ENCODE results near the gene F8. TPM values are rescaled to one million over a fixed set of nuclear protein-coding genes. Genes with fewer than 3 reads are reported as not detected.
A peak's percentile ranks its signal among the peaks of the same experiment; 100 is the strongest.

The F8 gene
- total RNA-seq, 4 donors from 2014 or later, result 12.5 to 26.5 (median 19.1) TPM

GRCh38 chrX:155027509-155028066 is 5.1 kb upstream of the F8 start:
- 0 to 41% methylated on average over 13 to 14 of the region's 14 CpGs for WGBS, 2 donors (ENCODE audit: low coverage in 1 of 2)
- H3K4me1 ChIP-seq, result peaks cover 0 to 24% (median 0%) of the 10 kb centered on the region in 3 donors
- TF ChIP-seq EP300 (IDR thresholded peaks at IDR 0.05), result no peak
- TF ChIP-seq POLR2AphosphoS5 (IDR thresholded peaks at IDR 0.05), result peak; percentile 90

DNA sequence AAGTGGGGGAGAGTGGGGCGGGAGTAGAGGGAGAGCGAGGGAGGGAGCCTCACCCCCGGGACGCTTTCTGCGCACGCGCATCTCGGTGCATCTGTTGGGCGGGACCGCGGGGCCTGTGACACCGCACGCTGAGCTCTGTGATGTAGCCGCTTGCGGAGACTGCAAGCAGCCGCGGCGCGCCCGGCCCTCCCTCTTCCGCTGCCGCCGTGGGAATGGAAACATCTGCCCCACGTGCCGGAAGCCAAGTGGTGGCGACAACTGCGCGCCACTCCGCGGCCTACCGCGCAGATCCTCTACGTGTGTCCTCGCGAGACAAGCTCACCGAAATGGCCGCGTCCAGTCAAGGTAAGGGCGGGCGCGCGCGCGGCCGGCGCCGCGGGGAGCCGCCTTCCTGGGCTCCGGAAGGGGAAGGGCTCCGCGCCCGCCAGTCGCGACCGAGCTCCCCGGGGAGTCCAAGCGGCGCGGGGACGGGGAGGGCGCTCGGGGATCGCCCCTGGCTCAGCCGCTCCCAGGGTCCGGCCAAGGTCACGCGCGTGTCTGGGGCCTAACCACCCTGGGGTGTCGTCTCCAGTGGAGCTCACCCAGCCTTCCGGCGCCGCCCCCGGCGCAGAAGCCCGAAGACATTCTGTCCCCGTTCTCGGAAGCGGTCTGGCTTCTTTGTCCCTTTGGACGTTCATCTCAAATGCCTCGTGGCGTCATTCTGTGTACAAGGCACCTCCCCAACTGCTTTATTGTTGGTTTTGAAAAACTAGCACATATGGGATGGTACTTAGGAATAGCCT is 4.4 kb upstream of the F8 start, which contains the start of gene FUNDC2:
TSS of gene FUNDC2 (plus strand) at position 118 of the 782 bp plus-strand sequence. CDS start at position 213, 95 bp downstream.
- peak; percentile 43 for TF ChIP-seq EP300 (IDR thresholded peaks at IDR 0.05)
- peak; percentile 59 for TF ChIP-seq POLR2AphosphoS5 (IDR thresholded peaks at IDR 0.05)
- TF ChIP-seq, protein P1, sequence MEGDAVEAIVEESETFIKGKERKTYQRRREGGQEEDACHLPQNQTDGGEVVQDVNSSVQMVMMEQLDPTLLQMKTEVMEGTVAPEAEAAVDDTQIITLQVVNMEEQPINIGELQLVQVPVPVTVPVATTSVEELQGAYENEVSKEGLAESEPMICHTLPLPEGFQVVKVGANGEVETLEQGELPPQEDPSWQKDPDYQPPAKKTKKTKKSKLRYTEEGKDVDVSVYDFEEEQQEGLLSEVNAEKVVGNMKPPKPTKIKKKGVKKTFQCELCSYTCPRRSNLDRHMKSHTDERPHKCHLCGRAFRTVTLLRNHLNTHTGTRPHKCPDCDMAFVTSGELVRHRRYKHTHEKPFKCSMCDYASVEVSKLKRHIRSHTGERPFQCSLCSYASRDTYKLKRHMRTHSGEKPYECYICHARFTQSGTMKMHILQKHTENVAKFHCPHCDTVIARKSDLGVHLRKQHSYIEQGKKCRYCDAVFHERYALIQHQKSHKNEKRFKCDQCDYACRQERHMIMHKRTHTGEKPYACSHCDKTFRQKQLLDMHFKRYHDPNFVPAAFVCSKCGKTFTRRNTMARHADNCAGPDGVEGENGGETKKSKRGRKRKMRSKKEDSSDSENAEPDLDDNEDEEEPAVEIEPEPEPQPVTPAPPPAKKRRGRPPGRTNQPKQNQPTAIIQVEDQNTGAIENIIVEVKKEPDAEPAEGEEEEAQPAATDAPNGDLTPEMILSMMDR (IDR thresholded peaks at IDR 0.05), result no peak
- peak; percentile 74 to 76 for TF ChIP-seq POLR2A (IDR thresholded peaks at IDR 0.05)
- Histone ChIP-seq H3K9me3 (no peaks in the 10 kb centered on the region), H3K27ac (peak within 1 kb of the TSS; percentile 79 to 98 (median 96)), H3K4me3 (peak within 1 kb of the TSS; percentile 37 to 69), H3K4me1 (peaks cover 0 to 24% (median 0%) of the 10 kb centered on the region in 3 donors), H3K36me3 (no peaks in the 10 kb centered on the region), H3K27me3 (no peaks in the 10 kb centered on the region)
- peak; percentile 92 for ATAC-seq
- 1 to 38% methylated on average over 3 to 12 of the region's 82 CpGs for WGBS, 2 donors (ENCODE audit: low coverage in 1 of 2)

More at GRCh38 chrX:155027509-155028066, 5.1 kb upstream of the F8 start:
- H3K27ac ChIP-seq, result peak overlapping the region; percentile 79 to 98 (median 96)
- no peaks in the 10 kb centered on the region for H3K36me3 ChIP-seq
- H3K9me3 ChIP-seq, result no peaks in the 10 kb centered on the region
- peak; percentile 64 for ATAC-seq
- H3K4me3 ChIP-seq, result peak overlapping the region; percentile 37 to 69
- no peaks in the 10 kb centered on the region for H3K27me3 ChIP-seq

- Histone ChIP-seq H3K27ac (peak overlapping the region; percentile 60 to 98 (median 96)), H3K9me3 (no peaks in the 10 kb centered on the region), H3K36me3 (no peaks in the 10 kb centered on the region), H3K4me3 (peak overlapping the region; percentile 25 to 69), H3K4me1 (peaks cover 0 to 21% (median 0%) of the 10 kb centered on the region in 3 donors), H3K27me3 (no peaks in the 10 kb centered on the region)
- ATAC-seq, result no peak
- WGBS, 2 donors (ENCODE audit: low coverage in 1 of 2), result 0 to 12% methylated on average over 6 to 13 of the region's 16 CpGs
- no peak for TF ChIP-seq POLR2AphosphoS5 (IDR thresholded peaks at IDR 0.05)
- no peak for TF ChIP-seq POLR2A (IDR thresholded peaks at IDR 0.05)
- TF ChIP-seq, protein P1 (IDR thresholded peaks at IDR 0.05), result no peak
- TF ChIP-seq EP300 (IDR thresholded peaks at IDR 0.05), result no peak
Observed at GRCh38 chrX:155026420-155026726, 3.9 kb upstream of the F8 start.

- Histone ChIP-seq H3K27me3 (no peaks in the 10 kb centered on the region), H3K36me3 (no peaks in the 10 kb centered on the region), H3K9me3 (no peaks in the 10 kb centered on the region), H3K4me1 (peaks cover 0 to 14% (median 0%) of the 10 kb centered on the region in 3 donors), H3K4me3 (no peak overlapping the region), H3K27ac (no peak overlapping the region)
- TF ChIP-seq EP300 (IDR thresholded peaks at IDR 0.05), result no peak
- no peak for TF ChIP-seq POLR2A (IDR thresholded peaks at IDR 0.05)
- TF ChIP-seq, protein P1 (IDR thresholded peaks at IDR 0.05), result no peak
- no peak for TF ChIP-seq POLR2AphosphoS5 (IDR thresholded peaks at IDR 0.05)
- no peak for ATAC-seq
- WGBS, 2 donors (ENCODE audit: low coverage in 1 of 2), result 90 to 91% methylated on average over 4 to 5 of the region's 6 CpGs
Observed at GRCh38 chrX:155023907-155024833, 1.6 kb upstream of the F8 start.

DNA sequence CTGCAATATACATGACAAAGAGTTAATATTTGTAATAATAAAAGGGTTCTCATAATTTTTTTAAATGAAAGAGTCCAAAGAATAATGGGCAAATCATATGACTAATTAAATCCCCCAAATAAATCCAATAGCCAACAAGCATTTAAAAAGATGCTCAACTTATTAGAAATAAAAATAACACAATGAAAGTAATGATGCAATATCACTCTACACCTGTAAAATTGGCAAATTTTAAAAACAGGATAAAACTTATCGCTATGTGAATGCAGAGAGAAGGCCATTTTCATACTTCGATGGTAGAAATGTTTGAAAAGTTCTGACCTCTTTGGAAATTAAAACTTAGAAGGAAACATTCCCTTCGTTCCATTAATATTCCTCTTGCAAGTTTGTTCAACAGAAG is 1.9 kb downstream of the F8 start:
- Histone ChIP-seq H3K27me3 (no peaks in the 10 kb centered on the region), H3K36me3 (no peaks in the 10 kb centered on the region), H3K27ac (no peak overlapping the region), H3K4me1 (no peaks in the 10 kb centered on the region), H3K4me3 (no peak overlapping the region), H3K9me3 (no peaks in the 10 kb centered on the region)
- ATAC-seq, result no peak
- TF ChIP-seq, protein P1 (IDR thresholded peaks at IDR 0.05), result no peak
- TF ChIP-seq EP300 (IDR thresholded peaks at IDR 0.05) (no peak), POLR2AphosphoS5 (IDR thresholded peaks at IDR 0.05) (no peak), POLR2A (IDR thresholded peaks at IDR 0.05) (no peak)
- WGBS, 2 donors (ENCODE audit: low coverage in 1 of 2), result 52 to 96% methylated on average over 3 of the region's 3 CpGs
